ENCODE data around the gene PRPSAP1.
A peak's percentile ranks its signal among the peaks of the same experiment; 100 is the strongest.
"Not testable (repeated sequence)": the region's sequence is repeated elsewhere in the genome, so short reads cannot be mapped to it uniquely, and the experiment has no call there.

The PRPSAP1 gene

DNA sequence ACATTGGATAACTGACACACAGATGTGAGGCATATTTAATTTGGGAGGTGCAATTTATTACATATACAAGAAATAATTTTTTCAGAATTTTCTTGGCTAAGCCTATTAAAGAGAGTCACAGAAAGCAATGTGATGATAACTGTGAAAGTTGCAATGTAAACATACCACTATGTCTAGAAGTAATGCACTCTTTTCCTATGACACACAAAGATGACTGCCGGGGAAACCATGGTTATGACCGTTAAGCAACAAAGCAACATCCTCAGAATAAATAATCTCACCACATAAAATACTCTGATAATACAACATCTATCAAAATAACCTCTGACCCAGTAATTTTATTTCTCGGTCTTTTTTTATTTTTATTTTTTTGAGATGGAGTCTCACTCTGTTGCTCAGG is 35.1 kb downstream of the PRPSAP1 start:
- DNase-seq, result no peak

GRCh38 chr17:76317535-76317934 is 36.2 kb downstream of the PRPSAP1 start:
- DNase-seq, result no peak

GRCh38 chr17:76314392-76315227 is 39.1 kb downstream of the PRPSAP1 start:
- DNase-seq, result no peak

GRCh38 chr17:76312735-76313134 is 41.0 kb downstream of the PRPSAP1 start:
- DNase-seq, result no peak

- DNase-seq, result no peak
Measured at GRCh38 chr17:76309461-76309860, 44.3 kb downstream of the PRPSAP1 start.

DNA sequence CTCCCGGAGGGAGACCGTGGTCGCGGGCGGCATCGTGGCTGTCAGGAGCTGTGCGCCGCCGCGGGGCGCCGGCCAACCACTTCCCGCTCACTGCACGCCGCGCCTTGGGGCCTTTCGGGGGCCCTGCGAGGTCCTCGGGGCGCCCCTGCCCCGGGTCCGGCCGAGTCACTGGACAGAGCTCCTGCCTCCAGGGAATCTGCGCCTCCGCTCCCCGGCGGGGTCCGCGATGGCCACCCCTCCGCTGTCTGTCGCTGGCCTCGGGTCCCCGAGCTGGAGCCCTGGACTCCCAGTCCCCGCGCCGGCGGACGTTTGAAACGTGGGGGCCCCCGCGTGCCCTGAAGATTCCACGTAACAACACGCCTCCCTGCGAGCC is 45.8 kb downstream of the PRPSAP1 start, which contains the start of gene QRICH2:
QRICH2 (minus strand) TSS at position 311 of the 373 bp plus-strand sequence; CDS start at position 33, 278 bp downstream.
- no peak for DNase-seq

DNA sequence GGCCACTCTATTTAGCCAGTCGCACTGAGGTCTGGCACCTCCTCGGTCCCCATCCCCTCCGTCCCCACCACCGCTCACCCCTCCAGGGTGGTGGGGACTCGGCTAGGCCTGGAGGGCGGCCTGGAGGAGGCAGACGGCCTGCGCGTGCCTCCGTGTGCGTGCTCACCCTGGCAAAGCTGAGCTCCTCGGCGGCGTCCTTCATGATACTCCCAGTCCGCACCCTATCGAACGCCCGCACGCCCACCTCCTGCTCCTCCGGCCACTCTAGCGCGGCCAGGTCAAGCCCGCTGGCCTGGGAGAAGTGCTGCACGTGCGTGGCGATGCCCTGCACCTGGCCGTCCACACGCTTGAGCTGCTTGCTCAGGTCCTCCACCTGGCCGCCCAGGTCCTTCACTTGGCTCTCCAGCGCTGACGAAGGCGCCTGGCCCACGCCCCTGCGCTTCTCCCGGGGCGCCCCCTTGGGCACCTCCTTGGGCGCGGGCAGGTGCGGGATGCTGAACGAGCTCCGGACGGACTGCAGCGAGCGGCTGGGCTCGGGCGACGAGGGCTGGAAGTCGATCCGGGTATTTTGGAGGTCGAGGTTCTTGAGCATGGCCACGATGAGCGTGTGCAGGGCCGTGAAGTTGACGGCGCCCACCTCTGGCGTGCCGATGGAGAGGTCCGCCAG is 46.3 kb downstream of the PRPSAP1 start:
- DNase-seq, result no peak

- DNase-seq, result not testable (repeated sequence)
Measured at GRCh38 chr17:76305135-76305454, 48.6 kb downstream of the PRPSAP1 start.

DNA sequence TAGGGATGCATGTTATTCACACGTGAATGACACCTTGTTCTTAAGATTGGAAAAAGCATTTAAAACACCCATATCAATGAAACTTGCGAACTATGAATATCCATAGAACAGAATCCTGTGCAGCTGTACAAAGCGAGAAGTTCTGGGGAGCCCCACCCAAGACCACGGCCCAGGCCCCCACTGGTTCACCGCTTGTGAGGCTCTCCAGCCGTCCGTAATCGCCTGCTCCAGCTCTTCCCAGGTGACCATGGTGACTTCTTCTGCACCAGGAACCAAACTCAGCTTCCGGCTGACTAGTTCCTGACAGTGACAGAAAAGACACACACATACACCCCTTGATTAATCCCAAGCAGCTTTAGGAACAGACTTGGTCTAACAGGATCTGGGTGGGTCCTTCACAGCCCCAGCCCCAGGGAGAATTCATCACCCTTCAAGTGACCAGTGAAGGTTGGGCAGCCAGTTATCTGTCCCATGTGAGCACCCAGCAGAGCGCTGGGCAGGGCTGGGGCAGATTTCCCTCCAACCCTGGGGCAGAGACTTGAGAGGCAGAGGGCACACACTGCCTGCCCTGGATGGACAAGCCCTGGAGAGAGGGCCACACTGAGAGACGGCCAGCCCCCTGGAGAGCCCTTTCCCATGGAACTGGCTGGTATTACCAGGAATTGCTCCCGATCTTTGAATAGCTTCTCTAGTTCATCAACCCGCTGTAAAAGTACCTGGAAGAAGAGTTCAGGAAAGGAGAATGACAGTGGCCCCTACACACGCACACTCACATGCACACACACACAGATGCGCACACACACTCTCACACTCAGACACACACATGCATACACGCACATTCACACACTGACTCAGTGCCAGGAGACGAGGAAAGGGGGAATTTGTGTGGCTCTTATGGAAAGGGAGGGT is 49.2 kb downstream of the PRPSAP1 start:
- no peak for DNase-seq

DNA sequence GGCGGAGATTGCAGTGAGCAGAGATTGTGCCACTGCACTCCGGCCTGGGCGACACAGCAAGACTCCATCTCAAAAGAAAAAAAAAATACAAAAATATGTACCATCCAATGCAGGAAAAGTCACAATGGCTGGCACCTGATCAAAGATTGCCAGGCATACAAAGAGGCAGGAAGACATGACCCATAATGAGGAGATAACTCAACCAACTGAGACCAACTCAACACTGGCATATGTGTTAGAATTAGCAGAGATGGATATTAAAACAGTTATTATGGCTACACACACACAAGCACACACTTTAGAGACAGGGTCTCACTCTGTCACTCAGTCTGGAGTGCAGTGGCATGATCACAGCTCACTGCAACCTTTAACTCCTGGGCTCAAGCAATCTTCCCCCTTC is 56.3 kb downstream of the PRPSAP1 start:
- no peak for DNase-seq

- DNase-seq, result no peak
Measured at GRCh38 chr17:76296889-76297288, 56.8 kb downstream of the PRPSAP1 start.

DNA sequence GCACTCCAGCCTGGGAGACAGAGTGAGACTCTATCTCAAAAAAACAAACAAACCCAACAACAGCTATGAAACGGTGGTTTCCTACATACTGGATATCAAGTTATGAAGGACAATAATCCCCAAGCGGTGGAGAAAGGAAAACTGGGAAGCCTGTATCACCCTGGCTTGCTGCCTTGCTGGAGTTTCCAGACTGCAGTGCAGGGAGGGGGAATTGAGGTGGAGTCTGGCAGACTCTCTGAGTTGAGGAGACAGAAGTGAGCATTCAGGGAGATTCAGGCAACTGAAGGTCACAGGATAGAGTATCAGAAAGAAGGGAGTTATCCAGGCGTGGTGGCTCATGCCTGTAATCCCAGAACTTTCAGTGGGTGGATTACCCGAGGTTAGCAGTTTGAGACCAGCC is 57.5 kb downstream of the PRPSAP1 start:
- no peak for DNase-seq

DNA sequence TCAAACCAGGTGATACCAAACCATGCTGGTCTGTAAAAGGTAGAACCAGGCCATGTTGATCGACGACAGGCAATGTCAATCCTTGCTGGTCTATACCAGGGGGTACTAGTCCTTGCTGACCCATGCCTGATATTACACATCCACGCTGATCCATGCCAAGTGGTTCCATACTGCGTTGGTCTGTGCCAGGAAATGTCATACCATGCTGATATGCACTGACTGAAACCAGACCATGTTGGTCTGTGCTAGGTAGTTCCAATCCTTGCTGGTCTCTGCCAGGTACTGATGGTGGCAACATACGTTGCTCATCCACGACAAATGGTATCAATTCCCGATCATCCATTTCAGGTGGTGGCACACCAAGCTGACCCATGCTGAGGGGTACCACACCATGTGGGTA is 60.6 kb downstream of the PRPSAP1 start:
- no peak for DNase-seq

DNA sequence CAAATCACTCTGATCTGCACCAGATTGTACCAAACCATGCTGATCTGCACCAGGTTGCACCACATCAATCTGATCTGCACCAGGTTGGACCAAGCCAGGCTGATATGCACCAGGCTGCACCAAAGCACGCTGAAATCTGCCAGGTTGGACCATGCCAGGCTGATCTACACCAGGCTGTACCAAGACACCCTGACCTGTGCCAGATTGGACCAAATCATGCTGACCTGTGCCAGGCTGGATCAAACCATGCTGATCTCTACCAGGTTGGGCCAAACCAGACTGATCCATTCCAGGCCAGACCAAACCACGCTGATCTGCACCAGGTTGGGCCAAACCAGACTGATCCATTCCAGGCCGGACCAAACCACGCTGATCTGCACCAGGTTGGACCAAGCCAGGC is 61.1 kb downstream of the PRPSAP1 start:
- no peak for DNase-seq

GRCh38 chr17:76281573-76282371 is 71.9 kb downstream of the PRPSAP1 start:
- no peak for DNase-seq

- DNase-seq, result no peak
Measured at GRCh38 chr17:76280650-76281049, 73.1 kb downstream of the PRPSAP1 start.

DNA sequence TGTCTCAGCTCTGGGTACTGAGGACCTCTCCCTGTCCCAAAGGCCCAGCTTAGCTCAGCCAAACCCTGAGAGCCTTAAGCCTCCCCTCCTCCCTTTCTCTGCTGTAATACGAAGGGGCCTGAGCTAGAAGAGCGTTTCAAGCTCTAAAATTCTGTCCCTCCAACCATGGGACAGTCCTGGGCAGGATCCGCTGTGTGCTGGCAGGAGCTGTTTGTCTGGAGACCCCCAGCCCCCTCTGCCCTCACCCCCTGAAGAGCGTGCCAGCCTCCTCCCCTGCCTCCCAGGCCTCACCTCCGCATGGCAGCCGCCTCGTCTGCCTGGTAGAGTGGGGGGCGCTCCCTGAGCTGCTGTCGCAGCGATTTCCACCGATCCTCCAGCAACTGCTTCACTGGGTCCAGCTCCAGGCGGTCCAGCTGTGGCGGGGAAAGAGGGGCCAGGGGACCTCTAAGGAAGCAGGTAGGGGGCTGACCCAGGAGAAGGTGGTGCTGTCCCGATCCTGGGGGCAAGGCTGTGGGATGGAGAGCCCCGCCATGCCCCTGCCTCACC is 73.9 kb downstream of the PRPSAP1 start:
- DNase-seq, result no peak

GRCh38 chr17:76278952-76279741 is 74.6 kb downstream of the PRPSAP1 start:
- DNase-seq, result peak; percentile 59

DNA sequence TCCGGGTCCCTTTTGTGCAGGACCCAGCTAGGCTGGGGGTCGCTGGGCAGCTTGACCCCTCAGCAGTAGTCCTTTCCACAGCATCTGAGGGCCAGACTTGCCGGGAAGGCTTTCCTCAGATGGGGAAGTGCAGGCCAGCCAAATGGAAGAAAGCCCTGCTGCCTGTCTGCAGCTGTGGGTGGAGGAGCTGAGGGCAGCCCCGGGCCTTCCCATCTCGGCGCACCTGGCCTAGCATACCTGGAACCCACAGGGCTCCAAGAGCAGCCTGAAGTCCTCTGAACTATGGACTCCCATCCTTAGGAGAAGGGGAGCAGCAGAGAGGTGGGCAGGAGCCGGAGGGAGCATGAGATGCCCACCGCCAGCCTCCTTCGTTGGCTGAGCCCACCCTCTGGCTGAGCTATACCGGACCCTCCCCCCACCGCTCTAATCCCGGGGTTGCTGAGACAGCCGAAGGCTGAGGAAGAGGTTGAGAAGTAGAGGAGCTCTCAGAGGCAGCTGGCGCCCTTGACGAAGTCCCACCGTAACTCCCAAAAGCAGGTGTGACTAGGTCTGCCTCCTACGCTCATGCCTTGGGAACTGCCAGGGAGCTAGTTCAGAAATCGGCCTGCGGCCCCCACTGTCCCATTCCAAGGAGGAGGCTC is 75.3 kb downstream of the PRPSAP1 start:
- DNase-seq, result no peak

- DNase-seq, result no peak
Measured at GRCh38 chr17:76277300-76278267, 76.1 kb downstream of the PRPSAP1 start.

All from HCEC 1CT (cell line).